ENCODE results near the gene ACTRT2. TPM values are rescaled to one million over a fixed set of nuclear protein-coding genes. Genes with fewer than 3 reads are reported as not detected.

The ACTRT2 gene
- total RNA-seq, 1 donor from 2014 or later, result not detected

DNA sequence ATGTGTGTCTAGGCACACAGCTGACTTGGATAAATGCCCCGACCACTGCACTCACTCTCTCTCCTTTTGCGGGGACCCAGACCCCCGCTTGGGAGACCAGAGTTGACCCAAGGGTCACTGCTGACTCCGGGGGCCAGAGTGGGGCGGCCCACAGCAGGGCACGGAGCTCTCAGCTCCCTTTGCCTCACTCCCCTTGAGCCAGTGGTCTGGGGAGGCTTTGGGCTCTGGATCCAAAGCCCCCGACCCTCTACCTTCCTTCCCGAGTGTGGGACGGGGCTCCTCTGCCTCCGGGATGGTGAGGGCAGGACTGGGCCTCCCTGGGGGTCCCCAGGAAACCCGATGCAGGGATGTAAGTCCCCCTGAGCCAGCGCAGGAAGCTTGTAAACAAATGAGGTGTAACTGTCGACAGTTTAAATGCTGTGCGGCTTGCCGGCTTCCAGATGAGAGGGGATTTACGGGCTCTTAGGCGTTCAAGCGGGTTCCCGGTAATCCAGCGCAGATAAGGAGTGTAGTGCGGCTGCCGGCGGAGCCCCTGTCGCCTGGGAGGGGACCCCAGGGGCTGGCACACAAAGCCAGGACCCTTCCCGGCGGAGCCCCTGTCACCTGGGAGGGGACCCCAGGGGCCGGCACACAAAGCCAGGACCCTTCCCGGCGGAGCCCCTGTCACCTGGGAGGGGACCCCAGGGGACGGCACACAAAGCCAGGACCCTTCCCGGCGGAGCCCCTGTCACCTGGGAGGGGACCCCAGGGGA lies 7.4 kb downstream of the ACTRT2 start:
- FAIRE-seq (no peak), DNase-seq (ENCODE audit: low read depth) (no peak)
- H3K36me3 ChIP-seq (ENCODE audit: control insufficient read depth, insufficient read depth, low read length), result no peaks in the 10 kb centered on the region
- TF ChIP-seq, protein P1, sequence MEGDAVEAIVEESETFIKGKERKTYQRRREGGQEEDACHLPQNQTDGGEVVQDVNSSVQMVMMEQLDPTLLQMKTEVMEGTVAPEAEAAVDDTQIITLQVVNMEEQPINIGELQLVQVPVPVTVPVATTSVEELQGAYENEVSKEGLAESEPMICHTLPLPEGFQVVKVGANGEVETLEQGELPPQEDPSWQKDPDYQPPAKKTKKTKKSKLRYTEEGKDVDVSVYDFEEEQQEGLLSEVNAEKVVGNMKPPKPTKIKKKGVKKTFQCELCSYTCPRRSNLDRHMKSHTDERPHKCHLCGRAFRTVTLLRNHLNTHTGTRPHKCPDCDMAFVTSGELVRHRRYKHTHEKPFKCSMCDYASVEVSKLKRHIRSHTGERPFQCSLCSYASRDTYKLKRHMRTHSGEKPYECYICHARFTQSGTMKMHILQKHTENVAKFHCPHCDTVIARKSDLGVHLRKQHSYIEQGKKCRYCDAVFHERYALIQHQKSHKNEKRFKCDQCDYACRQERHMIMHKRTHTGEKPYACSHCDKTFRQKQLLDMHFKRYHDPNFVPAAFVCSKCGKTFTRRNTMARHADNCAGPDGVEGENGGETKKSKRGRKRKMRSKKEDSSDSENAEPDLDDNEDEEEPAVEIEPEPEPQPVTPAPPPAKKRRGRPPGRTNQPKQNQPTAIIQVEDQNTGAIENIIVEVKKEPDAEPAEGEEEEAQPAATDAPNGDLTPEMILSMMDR (IDR thresholded peaks at IDR 0.05; ENCODE audit: insufficient read depth, low read length, severe bottlenecking), result no peak
- no peak overlapping the region for H3K4me3 ChIP-seq (ENCODE audit: low read depth, low read length)
- no peaks in the 10 kb centered on the region for H3K27me3 ChIP-seq (ENCODE audit: control insufficient read depth, insufficient read depth, low read length)

- H3K27me3 ChIP-seq (ENCODE audit: control insufficient read depth, insufficient read depth, low read length), result no peaks in the 10 kb centered on the region
- TF ChIP-seq, protein P1 (IDR thresholded peaks at IDR 0.05; ENCODE audit: insufficient read depth, low read length, severe bottlenecking), result no peak
These were observed 8.3 kb downstream of the ACTRT2 start for GRCh38 chr1:3029481-3029961.

DNA sequence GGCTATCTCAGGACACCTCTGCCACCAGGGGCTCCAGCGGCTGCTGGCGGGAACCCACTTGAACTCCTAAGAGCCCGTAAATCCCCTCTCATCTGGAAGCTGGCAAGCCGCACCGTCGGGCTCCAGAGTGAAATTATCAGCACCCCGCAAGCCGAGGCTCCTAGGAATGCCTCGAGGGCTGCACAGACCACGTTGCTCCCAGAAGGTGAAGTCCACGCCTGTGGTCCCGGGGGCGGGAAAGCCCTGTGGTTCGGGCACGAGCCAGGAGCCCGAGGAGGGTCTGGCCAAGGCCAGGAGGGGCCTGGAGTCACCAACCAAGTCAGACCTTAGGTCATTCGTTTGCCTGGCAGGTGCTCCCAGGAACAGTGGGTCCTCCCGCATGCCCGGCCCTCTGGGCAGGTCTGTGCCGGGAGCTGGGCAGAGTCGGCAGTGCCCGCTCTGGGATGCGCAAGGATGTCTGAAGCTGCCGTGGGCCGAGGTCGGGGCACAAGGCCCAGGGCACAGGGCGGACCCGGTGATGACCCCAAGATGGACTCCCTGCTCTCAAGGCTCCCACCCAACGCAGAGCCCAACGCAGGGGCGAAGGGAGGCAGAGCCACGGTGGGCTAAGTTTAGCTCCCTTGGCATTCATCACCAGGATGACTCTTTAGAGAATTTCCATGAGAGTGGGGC lies 8.9 kb downstream of the ACTRT2 start:
- H3K36me3 ChIP-seq (ENCODE audit: control insufficient read depth, insufficient read depth, low read length), result no peaks in the 10 kb centered on the region
- no peak overlapping the region for H3K4me3 ChIP-seq (ENCODE audit: low read depth, low read length)
- H3K27me3 ChIP-seq (ENCODE audit: control insufficient read depth, insufficient read depth, low read length), result no peaks in the 10 kb centered on the region
- TF ChIP-seq, protein P1 (IDR thresholded peaks at IDR 0.05; ENCODE audit: insufficient read depth, low read length, severe bottlenecking), result no peak
- FAIRE-seq (no peak), DNase-seq (ENCODE audit: low read depth) (no peak)

More at GRCh38 chr1:3029481-3029961, 8.3 kb downstream of the ACTRT2 start:
- no peak for FAIRE-seq
- Histone ChIP-seq H3K4me3 (ENCODE audit: low read depth, low read length) (no peak overlapping the region), H3K36me3 (ENCODE audit: control insufficient read depth, insufficient read depth, low read length) (no peaks in the 10 kb centered on the region)
- no peak for DNase-seq (ENCODE audit: low read depth)

- H3K4me3 ChIP-seq (ENCODE audit: low read depth, low read length), result no peak overlapping the region
- TF ChIP-seq, protein P1 (IDR thresholded peaks at IDR 0.05; ENCODE audit: insufficient read depth, low read length, severe bottlenecking), result no peak
- no peaks in the 10 kb centered on the region for H3K36me3 ChIP-seq (ENCODE audit: control insufficient read depth, insufficient read depth, low read length)
- DNase-seq (ENCODE audit: low read depth) (no peak), FAIRE-seq (no peak)
- no peaks in the 10 kb centered on the region for H3K27me3 ChIP-seq (ENCODE audit: control insufficient read depth, insufficient read depth, low read length)
These were observed 9.6 kb downstream of the ACTRT2 start for GRCh38 chr1:3030663-3031381.

- Histone ChIP-seq H3K36me3 (ENCODE audit: control insufficient read depth, insufficient read depth, low read length) (no peaks in the 10 kb centered on the region), H3K27me3 (ENCODE audit: control insufficient read depth, insufficient read depth, low read length) (no peaks in the 10 kb centered on the region), H3K4me3 (ENCODE audit: low read depth, low read length) (no peak overlapping the region)
- TF ChIP-seq, protein P1 (IDR thresholded peaks at IDR 0.05; ENCODE audit: insufficient read depth, low read length, severe bottlenecking), result no peak
- FAIRE-seq, result no peak
- DNase-seq (ENCODE audit: low read depth), result no peak
These were observed 10.3 kb downstream of the ACTRT2 start for GRCh38 chr1:3031401-3032221.

Data from bronchial epithelial cell (primary cell).